Measurements from ENCODE around the gene CNTNAP5. TPM values are rescaled to one million over a fixed set of nuclear protein-coding genes. Genes with fewer than 3 reads are reported as not detected.

CNTNAP5 gene
- total and polyA plus RNA-seq, 2 of the 13 experiments (the other 11 are each of a cell fraction or from before 2014, with no cell fraction given): not detected

- no peak for TF ChIP-seq ZNF704 (CRISPR knock-in tag; IDR thresholded peaks at IDR 0.05; ENCODE audit: borderline replicate concordance)
- no peak for TF ChIP-seq ZNF124 (CRISPR knock-in tag; IDR thresholded peaks at IDR 0.05)
- no peak for TF ChIP-seq ZNF670 (CRISPR knock-in tag; IDR thresholded peaks at IDR 0.05; ENCODE audit: borderline replicate concordance)
- no peak for TF ChIP-seq ZNF224 (CRISPR knock-in tag; IDR thresholded peaks at IDR 0.05)
- no peak for TF ChIP-seq ZNF317 (CRISPR knock-in tag; IDR thresholded peaks at IDR 0.05)
- no peak for TF ChIP-seq YEATS2 (CRISPR knock-in tag; IDR thresholded peaks at IDR 0.05; ENCODE audit: borderline replicate concordance)
- TF ChIP-seq, protein P1, sequence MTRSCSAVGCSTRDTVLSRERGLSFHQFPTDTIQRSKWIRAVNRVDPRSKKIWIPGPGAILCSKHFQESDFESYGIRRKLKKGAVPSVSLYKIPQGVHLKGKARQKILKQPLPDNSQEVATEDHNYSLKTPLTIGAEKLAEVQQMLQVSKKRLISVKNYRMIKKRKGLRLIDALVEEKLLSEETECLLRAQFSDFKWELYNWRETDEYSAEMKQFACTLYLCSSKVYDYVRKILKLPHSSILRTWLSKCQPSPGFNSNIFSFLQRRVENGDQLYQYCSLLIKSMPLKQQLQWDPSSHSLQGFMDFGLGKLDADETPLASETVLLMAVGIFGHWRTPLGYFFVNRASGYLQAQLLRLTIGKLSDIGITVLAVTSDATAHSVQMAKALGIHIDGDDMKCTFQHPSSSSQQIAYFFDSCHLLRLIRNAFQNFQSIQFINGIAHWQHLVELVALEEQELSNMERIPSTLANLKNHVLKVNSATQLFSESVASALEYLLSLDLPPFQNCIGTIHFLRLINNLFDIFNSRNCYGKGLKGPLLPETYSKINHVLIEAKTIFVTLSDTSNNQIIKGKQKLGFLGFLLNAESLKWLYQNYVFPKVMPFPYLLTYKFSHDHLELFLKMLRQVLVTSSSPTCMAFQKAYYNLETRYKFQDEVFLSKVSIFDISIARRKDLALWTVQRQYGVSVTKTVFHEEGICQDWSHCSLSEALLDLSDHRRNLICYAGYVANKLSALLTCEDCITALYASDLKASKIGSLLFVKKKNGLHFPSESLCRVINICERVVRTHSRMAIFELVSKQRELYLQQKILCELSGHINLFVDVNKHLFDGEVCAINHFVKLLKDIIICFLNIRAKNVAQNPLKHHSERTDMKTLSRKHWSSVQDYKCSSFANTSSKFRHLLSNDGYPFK (CRISPR knock-in tag; IDR thresholded peaks at IDR 0.05; ENCODE audit: borderline replicate concordance): no peak
- no peak for TF ChIP-seq ZNF335 (CRISPR knock-in tag; IDR thresholded peaks at IDR 0.05)
These were observed 284.6 kb downstream of the CNTNAP5 start (continued) for GRCh38 chr2:124309563-124310138.

DNA sequence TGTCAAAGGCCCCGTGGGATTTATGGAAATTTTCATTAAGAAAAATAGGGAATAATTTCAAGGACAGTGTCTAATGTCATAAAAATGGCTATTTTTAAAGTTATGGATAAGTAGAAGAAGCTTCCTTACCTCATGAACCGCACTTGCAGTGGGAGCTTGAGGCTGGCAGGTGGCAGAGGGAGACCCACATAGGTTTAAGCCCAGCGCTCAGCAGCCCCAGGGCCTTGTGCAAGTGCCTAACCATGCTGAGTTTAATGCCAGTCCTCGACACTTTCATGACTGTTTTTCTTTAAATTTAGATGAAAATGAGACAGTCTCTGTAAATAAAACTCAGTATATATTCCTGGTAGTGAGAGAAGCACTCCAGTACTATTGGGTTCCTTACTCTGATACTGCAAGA is 285.6 kb downstream of the CNTNAP5 start:
- no peak overlapping the region for H3K9ac ChIP-seq (ENCODE audit: insufficient read depth, low read depth, low read length)
- ATAC-seq (no peak), FAIRE-seq (no peak), DNase-seq (ENCODE audit: low spot score) (no peak)
- WGBS (ENCODE audit: low lambda C conversion rate): 0% methylated on average over 4 of the region's 4 CpGs
- H3K27me3 ChIP-seq (ENCODE audit: control insufficient read depth in 1 of 2, insufficient read depth in 2 of 2, low read length in 2 of 2): no peaks in the 10 kb centered on the region; a peak in 1 of 5 replicates
- POLR2A ChIA-PET: no interaction called here
- CTCF ChIA-PET (ENCODE audit: low intra/inter-chr PET ratio, low total read pairs): no interaction called here
- no peaks in the 10 kb centered on the region for H4K20me1 ChIP-seq (ENCODE audit: insufficient read depth, low read length)
- H3K4me1 ChIP-seq (ENCODE audit: insufficient read depth, low read length): no peaks in the 10 kb centered on the region
- H3K4me3 ChIP-seq (replicated peaks in 1 of 3; ENCODE audit: insufficient read depth in 1 of 3, low read depth in 2 of 3, low read length in 3 of 3): no peak overlapping the region
- H3K36me3 ChIP-seq (replicated peaks in 1 of 2; ENCODE audit: control insufficient read depth in 1 of 2, insufficient read depth in 2 of 2, low read length in 2 of 2): no peaks in the 10 kb centered on the region
- no peaks in the 10 kb centered on the region for H3K9me3 ChIP-seq (ENCODE audit: low read length)
- BruUV-seq (replicated peaks): no TSS peak
- intact Hi-C loops (cut with micrococcal nuclease; ENCODE audit: unreplicated experiment) (no loop called here), in situ Hi-C loops (cut with HindIII; ENCODE audit: extremely low pct_ligation_motif_present, low pct_unique_long_range_greater_than_20kb) (no loop called here)
- H2AFZ ChIP-seq (ENCODE audit: low read length): no peak overlapping the region
- no peaks in the 10 kb centered on the region for H3K79me2 ChIP-seq (ENCODE audit: insufficient read depth, low read length)
- H3K27ac ChIP-seq (ENCODE audit: extremely low read length, insufficient read depth, low read length): no peak overlapping the region
- H3K4me2 ChIP-seq (ENCODE audit: low read depth, low read length): no peak overlapping the region
- TF ChIP-seq, protein P2, sequence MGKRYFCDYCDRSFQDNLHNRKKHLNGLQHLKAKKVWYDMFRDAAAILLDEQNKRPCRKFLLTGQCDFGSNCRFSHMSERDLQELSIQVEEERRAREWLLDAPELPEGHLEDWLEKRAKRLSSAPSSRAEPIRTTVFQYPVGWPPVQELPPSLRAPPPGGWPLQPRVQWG (CRISPR knock-in tag; IDR thresholded peaks at IDR 0.05; ENCODE audit: borderline replicate concordance, low read depth): no peak
- TF ChIP-seq GMEB2 (CRISPR knock-in tag; IDR thresholded peaks at IDR 0.05; ENCODE audit: low read depth) (no peak), KMT2A (CRISPR knock-in tag; IDR thresholded peaks at IDR 0.05) (no peak), POGZ (CRISPR knock-in tag; IDR thresholded peaks at IDR 0.05) (no peak), ZNF430 (CRISPR knock-in tag; IDR thresholded peaks at IDR 0.05) (no peak)
